Right atrium auricular region (tissue), 2 donors: ENCODE measurements around the gene ADCY2. TPM values are rescaled to one million over a fixed set of nuclear protein-coding genes. Genes with fewer than 3 reads are reported as not detected.

Source experiments
- DNase-seq: peaks from one replicate; pipeline ENCODE4 v3.0.0-alpha.2; 2019; ENCODE audit warnings: low spot score
- H3K27ac ChIP-seq, 2 donors: fragments of 200-600 bp; sonication (generic); 1 replicate in 1 of 2; 2 replicates in 1 of 2; pipeline ENCODE4 v1.5.1; 2016 to 2019
- H3K27me3 ChIP-seq, 2 donors: fragments of 200-600 bp; sonication (generic); one replicate each; pipeline versions ENCODE4 v1.5.1 to v1.6.0; 2017 to 2019
- H3K36me3 ChIP-seq: fragments of 200-600 bp; sonication (generic); one replicate; pipeline ENCODE4 v1.5.1; 2016
- H3K4me1 ChIP-seq, 2 donors: fragments of 200-600 bp; sonication (generic); one replicate each; pipeline versions ENCODE4 v1.5.1 to v1.6.0; 2017 to 2019
- H3K4me3 ChIP-seq, 2 donors: fragments of 200-600 bp; sonication (generic); 1 replicate in 1 of 2; 2 replicates in 1 of 2; pipeline ENCODE4 v1.5.1; 2017 to 2019; ENCODE audit warnings: mild to moderate bottlenecking in 1 of 2, moderate library complexity in 1 of 2
- H3K9me3 ChIP-seq, 2 donors: fragments of 200-600 bp; sonication (generic); one replicate each; pipeline ENCODE4 v1.5.1; 2019
- total RNA-seq, 2 donors: library from RNA; depleted of rRNA; stranded (reverse); fragments of >200 nt; gene quantifications; one replicate each; pipeline ENCODE4 v1.1.0, GENCODE V29; 2016
- TF ChIP-seq, protein P1 (sequence below), 2 donors: fragments of 200-600 bp; sonication (generic); IDR thresholded peaks; one replicate each; pipeline ENCODE4 v1.5.1; 2019; ENCODE audit warnings: antibody characterized with exemption in 2 of 2

The ADCY2 gene
- total RNA-seq, 2 donors from 2014 or later = 3.3 TPM; not detected in 1

DNA sequence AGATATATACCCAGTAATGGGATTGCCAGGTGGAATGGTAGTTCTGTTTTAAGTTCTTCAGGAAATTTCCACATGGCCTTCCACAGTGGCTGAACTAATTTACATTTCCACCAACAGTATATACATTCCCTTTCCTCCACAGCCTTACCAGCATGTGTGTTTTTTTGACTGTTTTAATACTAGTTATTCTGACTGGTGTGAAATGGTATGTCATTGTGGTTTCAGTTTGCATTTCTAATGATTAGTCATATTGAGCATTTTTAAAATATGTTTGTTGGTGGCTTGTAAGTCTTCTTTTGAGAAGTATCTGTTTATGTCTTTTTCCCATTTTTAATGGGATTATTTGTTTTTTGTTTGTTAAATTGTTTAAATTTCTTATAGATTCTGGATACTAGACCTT is 246.1 kb downstream of the ADCY2 start:
- TF ChIP-seq, protein P1, sequence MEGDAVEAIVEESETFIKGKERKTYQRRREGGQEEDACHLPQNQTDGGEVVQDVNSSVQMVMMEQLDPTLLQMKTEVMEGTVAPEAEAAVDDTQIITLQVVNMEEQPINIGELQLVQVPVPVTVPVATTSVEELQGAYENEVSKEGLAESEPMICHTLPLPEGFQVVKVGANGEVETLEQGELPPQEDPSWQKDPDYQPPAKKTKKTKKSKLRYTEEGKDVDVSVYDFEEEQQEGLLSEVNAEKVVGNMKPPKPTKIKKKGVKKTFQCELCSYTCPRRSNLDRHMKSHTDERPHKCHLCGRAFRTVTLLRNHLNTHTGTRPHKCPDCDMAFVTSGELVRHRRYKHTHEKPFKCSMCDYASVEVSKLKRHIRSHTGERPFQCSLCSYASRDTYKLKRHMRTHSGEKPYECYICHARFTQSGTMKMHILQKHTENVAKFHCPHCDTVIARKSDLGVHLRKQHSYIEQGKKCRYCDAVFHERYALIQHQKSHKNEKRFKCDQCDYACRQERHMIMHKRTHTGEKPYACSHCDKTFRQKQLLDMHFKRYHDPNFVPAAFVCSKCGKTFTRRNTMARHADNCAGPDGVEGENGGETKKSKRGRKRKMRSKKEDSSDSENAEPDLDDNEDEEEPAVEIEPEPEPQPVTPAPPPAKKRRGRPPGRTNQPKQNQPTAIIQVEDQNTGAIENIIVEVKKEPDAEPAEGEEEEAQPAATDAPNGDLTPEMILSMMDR (IDR thresholded peaks at IDR 0.05) = no peak
- Histone ChIP-seq H3K9me3 (peaks cover 0 to 31% of the 10 kb centered on the region in 2 donors), H3K4me3 (no peak overlapping the region), H3K36me3 (no peaks in the 10 kb centered on the region), H3K27ac (no peak overlapping the region), H3K4me1 (no peaks in the 10 kb centered on the region), H3K27me3 (no peaks in the 10 kb centered on the region)
- DNase-seq = no peak

DNA sequence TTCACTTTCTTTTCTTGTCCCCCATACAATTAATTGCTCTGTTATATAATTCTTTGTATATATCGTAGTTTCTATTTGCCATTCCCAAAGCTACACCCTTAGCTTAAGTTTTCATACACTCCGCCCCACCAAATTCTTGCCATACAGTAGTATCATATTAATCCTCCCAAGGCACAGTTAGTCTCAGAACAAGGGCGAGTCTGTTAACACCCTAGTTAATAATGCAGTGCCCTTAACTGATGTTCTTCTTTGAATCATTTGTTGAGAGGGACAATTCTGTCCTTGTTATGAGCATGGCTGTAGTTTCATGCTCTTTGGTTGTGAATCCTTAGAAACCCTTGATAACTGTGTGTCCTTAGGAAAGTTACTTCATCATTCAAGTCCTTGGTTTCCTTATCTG is 248.8 kb downstream of the ADCY2 start:
- Histone ChIP-seq H3K4me3 (no peak overlapping the region), H3K9me3 (peaks cover 0 to 31% of the 10 kb centered on the region in 2 donors), H3K27ac (no peak overlapping the region), H3K27me3 (no peaks in the 10 kb centered on the region), H3K4me1 (no peaks in the 10 kb centered on the region), H3K36me3 (no peaks in the 10 kb centered on the region)
- DNase-seq = no peak
- TF ChIP-seq, protein P1 (IDR thresholded peaks at IDR 0.05) = no peak

DNA sequence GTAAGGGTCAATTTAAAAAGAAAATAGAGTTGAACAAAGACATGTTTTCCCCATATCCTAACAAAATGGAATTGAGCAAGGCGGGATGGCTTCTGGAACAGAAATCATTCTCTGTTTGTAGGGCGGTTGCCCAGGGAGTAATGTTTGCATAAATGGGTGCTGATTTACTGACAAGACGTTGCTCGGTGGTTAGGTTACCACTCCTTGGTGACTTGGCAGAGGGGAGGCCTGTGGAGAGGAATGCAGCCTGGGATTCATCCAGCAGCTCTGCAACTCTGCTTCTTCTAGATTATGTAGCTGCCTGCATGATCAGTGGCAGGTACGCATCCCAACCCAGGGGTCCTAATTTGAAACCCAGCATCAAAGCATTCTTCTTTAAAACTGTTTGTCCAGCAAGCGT is 254.8 kb downstream of the ADCY2 start:
- H3K27ac ChIP-seq = no peak overlapping the region

DNA sequence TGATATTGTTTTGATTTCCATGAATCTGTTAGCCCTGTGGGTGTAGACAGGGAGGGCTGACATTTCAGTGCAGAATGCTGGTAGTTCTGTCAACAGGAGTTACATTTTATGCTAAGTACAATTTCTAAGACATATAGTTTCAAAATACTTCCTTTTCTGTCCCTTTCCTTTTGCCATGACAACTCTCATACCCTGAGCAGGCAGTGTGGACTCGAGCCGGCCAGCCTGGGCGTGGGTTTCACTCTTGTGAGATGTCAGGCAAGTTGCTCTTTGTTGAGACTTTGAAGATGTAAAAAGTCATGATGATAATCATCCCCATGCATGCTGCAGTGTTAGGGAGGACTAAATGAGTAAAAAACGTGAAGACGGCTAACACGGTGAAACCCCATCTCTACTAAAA is 257.1 kb downstream of the ADCY2 start:
- no peak overlapping the region for H3K27ac ChIP-seq
- TF ChIP-seq, protein P1 (IDR thresholded peaks at IDR 0.05) = no peak
- H3K4me3 ChIP-seq = no peak overlapping the region
- H3K4me1 ChIP-seq = no peaks in the 10 kb centered on the region
- H3K27me3 ChIP-seq = no peaks in the 10 kb centered on the region
- H3K36me3 ChIP-seq = no peaks in the 10 kb centered on the region
- no peak for DNase-seq
- no peaks in the 10 kb centered on the region for H3K9me3 ChIP-seq

More for the DNA sequence above, 254.8 kb downstream of the ADCY2 start:
- no peaks in the 10 kb centered on the region for H3K36me3 ChIP-seq
- DNase-seq = no peak
- TF ChIP-seq, protein P1 (IDR thresholded peaks at IDR 0.05) = no peak
- H3K27me3 ChIP-seq = no peaks in the 10 kb centered on the region
- no peaks in the 10 kb centered on the region for H3K4me1 ChIP-seq
- H3K9me3 ChIP-seq = no peaks in the 10 kb centered on the region
- H3K4me3 ChIP-seq = no peak overlapping the region

DNA sequence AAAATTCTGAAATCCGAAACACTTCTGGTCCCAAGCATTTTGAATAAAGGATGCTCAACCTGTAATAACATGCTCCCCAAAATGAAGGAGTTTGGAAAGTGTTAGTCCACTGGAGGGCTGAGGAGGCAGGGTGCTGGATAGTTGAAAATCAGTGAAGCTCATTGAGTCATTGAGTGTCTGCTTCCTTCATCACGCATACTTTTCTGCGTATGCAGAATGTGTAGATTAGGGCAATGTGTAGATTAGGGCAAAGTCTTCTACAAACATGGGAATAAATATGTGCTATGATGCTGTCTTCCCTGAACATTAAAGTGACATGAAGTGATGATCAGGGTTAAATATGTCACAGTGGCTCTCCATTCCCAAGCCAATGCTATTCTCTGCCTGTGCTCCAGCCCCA is 261.2 kb downstream of the ADCY2 start:
- no peak for DNase-seq
- no peak overlapping the region for H3K4me3 ChIP-seq
- H3K4me1 ChIP-seq = no peaks in the 10 kb centered on the region
- TF ChIP-seq, protein P1 (IDR thresholded peaks at IDR 0.05) = no peak
- H3K27me3 ChIP-seq = no peaks in the 10 kb centered on the region
- no peaks in the 10 kb centered on the region for H3K9me3 ChIP-seq
- no peaks in the 10 kb centered on the region for H3K36me3 ChIP-seq
- H3K27ac ChIP-seq = no peak overlapping the region

DNA sequence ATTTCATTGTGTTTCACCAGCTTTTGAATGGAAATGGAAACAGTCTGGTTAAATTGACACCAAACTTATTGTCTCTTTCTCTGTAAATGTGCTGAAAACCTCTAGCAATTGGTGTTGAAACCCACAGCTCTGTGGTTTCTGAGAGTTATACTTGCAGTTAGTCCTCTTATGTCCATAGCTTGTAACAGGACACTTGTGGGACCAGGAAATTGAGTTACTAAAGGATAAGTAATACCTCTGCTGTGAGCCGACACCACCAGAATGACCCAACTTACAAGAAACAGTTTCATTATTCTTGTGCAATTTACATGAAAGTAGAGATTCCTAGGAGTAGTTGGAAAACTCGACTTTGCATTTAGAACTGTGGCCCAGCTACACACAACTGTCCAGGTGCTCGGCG is 263.5 kb downstream of the ADCY2 start:
- TF ChIP-seq, protein P1 (IDR thresholded peaks at IDR 0.05) = no peak
- Histone ChIP-seq H3K9me3 (no peaks in the 10 kb centered on the region), H3K27me3 (no peaks in the 10 kb centered on the region), H3K4me3 (no peak overlapping the region), H3K36me3 (no peaks in the 10 kb centered on the region), H3K4me1 (no peaks in the 10 kb centered on the region), H3K27ac (no peak overlapping the region)
- DNase-seq = no peak
